Activated naive CD4-positive, alpha-beta T cell treated with anti-CD3 and anti-CD28 coated beads, Interleukin-2, amount 50 U/mL, for 24 hours (primary cell): ENCODE data around the gene CCN6.

Source experiments
- H3K27ac Mint-ChIP-seq: one replicate; pipeline ENCODE4 v1.8.0; 2021; ENCODE audit warnings: mild to moderate bottlenecking, mixed read lengths
- H3K27me3 Mint-ChIP-seq: one replicate; pipeline ENCODE4 v1.8.0; 2021; ENCODE audit warnings: mixed read lengths
- H3K36me3 Mint-ChIP-seq: one replicate; pipeline ENCODE4 v1.8.0; 2021; ENCODE audit warnings: mixed read lengths
- H3K4me1 Mint-ChIP-seq: one replicate; pipeline ENCODE4 v1.8.0; 2021; ENCODE audit warnings: mixed read lengths
- H3K4me3 Mint-ChIP-seq: one replicate; pipeline ENCODE4 v1.8.0; 2021; ENCODE audit warnings: mild to moderate bottlenecking, mixed read lengths
- H3K9me3 Mint-ChIP-seq: one replicate; pipeline ENCODE4 v1.8.0; 2021; ENCODE audit warnings: mixed read lengths

The CCN6 gene

GRCh38 chr6:112114577-112115223 is 60.8 kb downstream of the CCN6 start:
- Mint-ChIP-seq H3K27me3 (peaks cover 1% of the 10 kb centered on the region), H3K4me1 (no peaks in the 10 kb centered on the region), H3K9me3 (no peaks in the 10 kb centered on the region), H3K36me3 (no peaks in the 10 kb centered on the region), H3K4me3 (no peak overlapping the region), H3K27ac (no peak overlapping the region)

- no peaks in the 10 kb centered on the region for H3K36me3 Mint-ChIP-seq
- no peaks in the 10 kb centered on the region for H3K4me1 Mint-ChIP-seq
- no peak overlapping the region for H3K4me3 Mint-ChIP-seq
- no peak overlapping the region for H3K27ac Mint-ChIP-seq
- H3K9me3 Mint-ChIP-seq, result no peaks in the 10 kb centered on the region
- H3K27me3 Mint-ChIP-seq, result peaks cover 1% of the 10 kb centered on the region
Measured at GRCh38 chr6:112116221-112116620, 62.3 kb downstream of the CCN6 start.

GRCh38 chr6:112117554-112117953 is 63.6 kb downstream of the CCN6 start:
- H3K27ac Mint-ChIP-seq, result no peak overlapping the region
- H3K36me3 Mint-ChIP-seq, result no peaks in the 10 kb centered on the region
- H3K9me3 Mint-ChIP-seq, result no peaks in the 10 kb centered on the region
- no peak overlapping the region for H3K4me3 Mint-ChIP-seq
- H3K4me1 Mint-ChIP-seq, result no peaks in the 10 kb centered on the region
- H3K27me3 Mint-ChIP-seq, result peaks cover 1% of the 10 kb centered on the region

- Mint-ChIP-seq H3K27me3 (peaks cover 1% of the 10 kb centered on the region), H3K36me3 (no peaks in the 10 kb centered on the region), H3K4me3 (no peak overlapping the region), H3K27ac (no peak overlapping the region), H3K9me3 (no peaks in the 10 kb centered on the region), H3K4me1 (no peaks in the 10 kb centered on the region)
Measured at GRCh38 chr6:112118034-112118433, 64.1 kb downstream of the CCN6 start.
